Measurements from ENCODE around the gene IRAK4. TPM values are rescaled to one million over a fixed set of nuclear protein-coding genes. Genes with fewer than 3 reads are reported as not detected.
"Not testable (repeated sequence)": the region's sequence is repeated elsewhere in the genome, so short reads cannot be mapped to it uniquely, and the experiment has no call there.

The IRAK4 gene
- total and polyA plus RNA-seq, 2 experiments from 2014 or later = 3.9 to 12.9 TPM

DNA sequence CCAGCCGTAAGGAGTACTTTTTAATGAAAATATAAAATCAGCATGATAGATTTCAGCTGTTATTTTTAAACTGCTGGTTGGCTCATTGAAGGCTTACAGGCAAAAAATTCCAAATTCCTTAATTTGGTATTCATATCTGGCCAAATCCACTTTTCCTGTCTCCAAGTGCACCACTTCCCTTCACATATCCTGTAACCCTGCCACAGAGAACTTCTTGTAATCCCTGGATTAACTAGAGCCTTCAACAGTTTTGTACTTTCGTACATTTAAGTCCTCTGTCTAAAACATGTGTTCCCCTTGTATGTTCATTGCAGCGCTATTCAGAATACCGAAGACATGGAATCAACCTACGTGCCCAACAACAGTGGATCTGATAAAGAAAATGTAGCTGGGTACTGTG lies 9.7 kb upstream of the IRAK4 start (continued):
- TF ChIP-seq, protein P1, sequence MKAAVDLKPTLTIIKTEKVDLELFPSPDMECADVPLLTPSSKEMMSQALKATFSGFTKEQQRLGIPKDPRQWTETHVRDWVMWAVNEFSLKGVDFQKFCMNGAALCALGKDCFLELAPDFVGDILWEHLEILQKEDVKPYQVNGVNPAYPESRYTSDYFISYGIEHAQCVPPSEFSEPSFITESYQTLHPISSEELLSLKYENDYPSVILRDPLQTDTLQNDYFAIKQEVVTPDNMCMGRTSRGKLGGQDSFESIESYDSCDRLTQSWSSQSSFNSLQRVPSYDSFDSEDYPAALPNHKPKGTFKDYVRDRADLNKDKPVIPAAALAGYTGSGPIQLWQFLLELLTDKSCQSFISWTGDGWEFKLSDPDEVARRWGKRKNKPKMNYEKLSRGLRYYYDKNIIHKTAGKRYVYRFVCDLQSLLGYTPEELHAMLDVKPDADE (IDR thresholded peaks at IDR 0.05) = no peak
- TF ChIP-seq EZH2phosphoT487 (IDR thresholded peaks at IDR 0.05; ENCODE audit: unreplicated experiment) (no peak), STAT1 (IDR thresholded peaks at IDR 0.05; ENCODE audit: unreplicated experiment) (no peak)

GRCh38 chr12:43750814-43751213 lies 7.9 kb upstream of the IRAK4 start:
- H3F3A ChIP-seq (replicated peaks; ENCODE audit: low read depth) = no peaks in the 10 kb centered on the region
- no peaks in the 10 kb centered on the region for H3K4me1 ChIP-seq (ENCODE audit: insufficient read depth)
- H4K20me1 ChIP-seq (replicated peaks; ENCODE audit: insufficient read depth) = no peaks in the 10 kb centered on the region; the same call in 1 of the 2 replicates
- no peak overlapping the region; the same call in 1 of the 2 replicates for H3K27ac ChIP-seq (ENCODE audit: low read depth)
- H3K36me3 ChIP-seq (ENCODE audit: insufficient read depth) = no peaks in the 10 kb centered on the region; the same call in 1 of the 2 replicates
- peaks cover 17% of the 10 kb centered on the region; the same call in 1 of the 2 replicates for H3K79me2 ChIP-seq (replicated peaks; ENCODE audit: insufficient read depth)
- no peak for DNase-seq (ENCODE audit: low spot score)
- no peak overlapping the region for H2AFZ ChIP-seq
- no peak for ATAC-seq
- H3K4me1 Mint-ChIP-seq = no peaks in the 10 kb centered on the region
- no peaks in the 10 kb centered on the region for H3K9me3 Mint-ChIP-seq
- no peaks in the 10 kb centered on the region for H3K27me3 ChIP-seq (ENCODE audit: insufficient read depth)
- no peak overlapping the region for H3K4me3 ChIP-seq
- no peak overlapping the region for H3K4me3 Mint-ChIP-seq
- H3K4me2 ChIP-seq = no peak overlapping the region
- peaks cover 32% of the 10 kb centered on the region; the same call in 2 of the 3 replicates for H3K36me3 Mint-ChIP-seq (ENCODE audit: low read depth)
- no peaks in the 10 kb centered on the region for H3K9me2 ChIP-seq (ENCODE audit: insufficient read depth)
- H3K27me3 Mint-ChIP-seq (ENCODE audit: insufficient read depth, low read depth, poor library complexity) = no peaks in the 10 kb centered on the region
- no peak overlapping the region; the same call in 1 of the 2 replicates for H3K27ac Mint-ChIP-seq
- TF ChIP-seq EZH2phosphoT487 (IDR thresholded peaks at IDR 0.05; ENCODE audit: unreplicated experiment) (no peak), NANOG (IDR thresholded peaks at IDR 0.05; ENCODE audit: borderline replicate concordance) (no peak), POLR2AphosphoS5 (IDR thresholded peaks at IDR 0.05; ENCODE audit: low read depth) (no peak)
- TF ChIP-seq, protein P1 (IDR thresholded peaks at IDR 0.05) = no peak

DNA sequence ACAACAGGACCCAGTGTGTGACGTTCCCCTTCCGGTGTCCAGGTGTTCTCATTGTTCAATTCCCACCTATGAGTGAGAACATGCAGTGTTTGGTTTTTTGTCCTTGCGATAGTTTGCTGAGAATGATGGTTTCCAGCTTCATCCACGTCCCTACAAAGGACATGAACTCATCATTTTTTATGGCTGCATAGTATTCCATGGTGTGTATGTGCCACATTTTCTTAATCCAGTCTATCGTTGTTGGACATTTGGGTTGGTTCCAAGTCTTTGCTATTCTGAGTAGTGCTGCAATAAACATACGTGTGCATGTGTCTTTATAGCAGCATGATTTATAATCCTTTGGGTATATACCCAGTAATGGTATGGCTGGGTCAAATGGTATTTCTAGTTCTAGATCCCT lies 7.4 kb upstream of the IRAK4 start:
- H4K20me1 ChIP-seq (replicated peaks; ENCODE audit: insufficient read depth); H3K9me2 ChIP-seq (ENCODE audit: insufficient read depth); H3K4me3 Mint-ChIP-seq; H3K9me3 Mint-ChIP-seq; DNase-seq (ENCODE audit: low spot score); H3K27me3 Mint-ChIP-seq (ENCODE audit: insufficient read depth, low read depth, poor library complexity); H2AFZ ChIP-seq; ATAC-seq; H3F3A ChIP-seq (replicated peaks; ENCODE audit: low read depth); H3K27ac Mint-ChIP-seq; H3K27ac ChIP-seq (ENCODE audit: low read depth); H3K4me1 ChIP-seq (ENCODE audit: insufficient read depth); H3K4me1 Mint-ChIP-seq; H3K4me2 ChIP-seq; H3K36me3 ChIP-seq (ENCODE audit: insufficient read depth); H3K27me3 ChIP-seq (ENCODE audit: insufficient read depth); H3K4me3 ChIP-seq: not testable (repeated sequence)
- H3K79me2 ChIP-seq (replicated peaks; ENCODE audit: insufficient read depth) = peaks cover 20% of the 10 kb centered on the region
- peaks cover 32% of the 10 kb centered on the region; the same call in 2 of the 3 replicates for H3K36me3 Mint-ChIP-seq (ENCODE audit: low read depth)

DNA sequence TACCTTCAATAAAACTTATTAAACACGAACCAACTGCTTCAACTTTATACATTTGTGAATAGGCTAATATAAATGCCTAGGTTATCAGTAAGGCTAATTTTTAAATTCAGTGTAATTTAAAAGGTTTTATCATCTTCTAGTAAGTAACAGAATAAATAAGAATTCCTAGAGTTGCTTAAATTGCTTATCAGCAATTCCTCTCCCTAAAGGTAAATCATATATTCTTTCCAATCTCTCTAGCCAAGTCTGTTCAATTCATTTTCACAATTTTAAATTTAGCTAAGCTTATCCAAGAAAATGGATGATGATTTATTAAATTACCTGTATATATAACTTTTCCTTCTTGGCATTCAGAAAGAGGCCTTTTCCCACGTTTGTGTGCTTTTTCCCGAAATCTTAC lies 4.7 kb upstream of the IRAK4 start:
- Histone ChIP-seq H3K27ac (ENCODE audit: low read depth) (no peak overlapping the region), H4K20me1 (replicated peaks; ENCODE audit: insufficient read depth) (no peaks in the 10 kb centered on the region; the same call in 1 of the 2 replicates), H2AFZ (no peak overlapping the region), H3K4me3 (no peak overlapping the region), H3K79me2 (replicated peaks; ENCODE audit: insufficient read depth) (peaks cover 37% of the 10 kb centered on the region), H3K4me1 (ENCODE audit: insufficient read depth) (no peaks in the 10 kb centered on the region), H3K9me2 (ENCODE audit: insufficient read depth) (no peaks in the 10 kb centered on the region), H3K27me3 (ENCODE audit: insufficient read depth) (no peaks in the 10 kb centered on the region), H3K36me3 (ENCODE audit: insufficient read depth) (no peaks in the 10 kb centered on the region; the same call in 1 of the 2 replicates), H3F3A (replicated peaks; ENCODE audit: low read depth) (no peaks in the 10 kb centered on the region), H3K4me2 (no peak overlapping the region)
- DNase-seq (ENCODE audit: low spot score) = no peak
- no peak for ATAC-seq
- Mint-ChIP-seq H3K36me3 (ENCODE audit: low read depth) (peaks cover 37% of the 10 kb centered on the region; the same call in 2 of the 3 replicates), H3K27ac (no peak overlapping the region), H3K9me3 (no peaks in the 10 kb centered on the region; the same call in 2 of the 3 replicates), H3K4me1 (peaks cover 8% of the 10 kb centered on the region), H3K27me3 (ENCODE audit: insufficient read depth, low read depth, poor library complexity) (peaks cover 2% of the 10 kb centered on the region), H3K4me3 (no peak overlapping the region)
- no peak for TF ChIP-seq STAT1 (IDR thresholded peaks at IDR 0.05; ENCODE audit: unreplicated experiment)

Data from GM23338 (cell line).